Measurements from ENCODE around the gene CEBPZOS.
A peak's percentile ranks its signal among the peaks of the same experiment; 100 is the strongest.

The CEBPZOS gene

DNA sequence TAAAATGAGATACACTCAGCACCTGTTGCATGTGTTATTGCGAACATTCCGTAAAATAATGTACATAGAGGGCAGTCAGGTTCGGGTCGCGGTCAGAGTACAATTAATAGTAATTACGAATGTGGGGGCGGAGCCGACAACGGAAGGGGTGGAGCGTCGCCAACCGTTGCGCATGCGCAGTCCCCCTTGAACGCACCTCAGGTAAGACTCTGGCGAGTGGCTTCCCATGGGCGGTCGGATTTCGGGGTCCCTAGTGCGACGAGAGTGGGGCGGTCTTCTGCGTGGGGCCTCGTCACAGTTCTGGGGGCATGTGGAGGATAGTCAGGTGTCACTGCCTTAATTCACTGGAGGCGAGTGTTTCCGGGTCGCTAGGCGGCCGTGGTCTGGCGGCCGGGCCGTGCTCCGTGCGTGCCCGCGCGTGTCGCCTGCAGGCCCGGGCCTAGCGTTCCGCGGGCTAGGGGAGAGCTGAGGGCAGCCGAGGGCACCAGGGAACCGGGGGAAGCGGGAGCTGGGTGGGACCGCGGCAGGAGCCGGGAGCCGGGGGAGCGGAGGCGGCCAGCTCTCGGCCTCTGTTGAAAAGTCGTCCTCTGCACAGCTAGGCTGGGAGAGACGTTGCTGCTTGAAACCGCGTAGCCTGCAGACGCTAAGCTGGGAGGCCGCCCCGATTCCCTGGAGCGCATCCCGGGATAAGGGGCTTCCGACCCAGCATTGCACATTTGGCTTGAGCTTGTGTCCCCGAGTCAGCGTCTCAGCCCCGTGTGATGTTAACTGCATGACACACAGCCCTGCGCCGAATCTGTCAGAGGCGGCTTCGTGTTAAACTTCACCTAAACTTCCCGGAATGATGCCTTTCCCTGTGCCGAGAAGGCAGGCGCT is at the start of gene CEBPZOS:
Gene CEBPZOS (plus strand): TSS at position 177 of the 876 bp plus-strand sequence. CDS start 3,209 bp downstream, outside the sequence.
- FAIRE-seq: peak; percentile 89

DNA sequence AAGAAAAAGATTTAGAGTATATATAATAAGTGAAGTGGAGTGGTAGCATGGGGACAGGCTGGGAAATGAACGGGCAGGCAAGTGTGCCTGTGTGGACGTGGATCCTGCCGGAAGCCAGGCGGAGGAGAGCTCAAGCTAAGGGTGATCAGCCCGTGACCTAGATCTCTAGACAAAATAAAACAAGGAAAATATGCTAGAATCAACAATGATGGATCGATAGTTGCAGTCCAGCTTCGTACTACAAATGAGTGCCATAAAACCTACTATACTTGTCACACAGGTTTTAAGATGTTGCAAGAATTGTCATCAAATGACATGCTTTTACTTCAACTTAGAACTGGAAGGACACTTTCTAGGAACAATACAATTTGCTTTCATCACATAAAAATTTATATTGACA is 48.0 kb upstream of the CEBPZOS start:
- no peak for DNase-seq (ENCODE audit: insufficient read length, low spot score)
- no peak for FAIRE-seq

More for the DNA sequence above, at the start of gene CEBPZOS:
- DNase-seq (ENCODE audit: insufficient read length, low spot score): peak; percentile 72

DNA sequence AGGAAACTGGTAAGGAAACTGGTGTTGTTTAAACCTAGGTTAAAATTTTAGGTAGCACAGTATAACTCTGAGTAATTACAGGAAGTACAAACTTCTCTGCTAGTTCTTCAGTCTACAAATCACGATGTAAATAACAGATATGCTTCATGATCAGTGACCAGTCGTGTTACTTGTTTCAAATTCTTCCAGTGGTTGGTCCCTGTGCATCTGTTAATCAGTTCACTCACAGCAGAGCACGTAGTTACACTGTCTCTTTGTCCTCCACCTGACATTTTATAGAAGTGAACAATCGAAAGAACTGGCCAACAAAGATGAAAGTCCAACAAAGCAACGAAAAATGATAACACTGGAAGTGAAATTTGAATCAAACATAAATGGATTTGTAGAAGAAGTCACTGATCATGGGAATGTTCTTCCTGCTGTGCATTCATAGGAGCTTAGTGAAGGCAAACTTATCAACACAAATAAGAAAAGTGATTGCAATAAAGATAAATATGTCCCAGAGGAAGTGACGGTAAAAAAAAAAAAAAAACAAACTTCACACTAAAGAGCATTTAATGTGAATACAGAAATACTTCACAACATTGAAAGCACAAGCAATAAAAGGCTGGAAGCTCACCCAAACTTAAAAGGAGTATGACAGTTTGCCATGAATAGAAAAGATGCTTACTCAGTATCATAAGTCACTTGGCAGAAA is 46.5 kb upstream of the CEBPZOS start:
- peak; percentile 74 for FAIRE-seq

DNA sequence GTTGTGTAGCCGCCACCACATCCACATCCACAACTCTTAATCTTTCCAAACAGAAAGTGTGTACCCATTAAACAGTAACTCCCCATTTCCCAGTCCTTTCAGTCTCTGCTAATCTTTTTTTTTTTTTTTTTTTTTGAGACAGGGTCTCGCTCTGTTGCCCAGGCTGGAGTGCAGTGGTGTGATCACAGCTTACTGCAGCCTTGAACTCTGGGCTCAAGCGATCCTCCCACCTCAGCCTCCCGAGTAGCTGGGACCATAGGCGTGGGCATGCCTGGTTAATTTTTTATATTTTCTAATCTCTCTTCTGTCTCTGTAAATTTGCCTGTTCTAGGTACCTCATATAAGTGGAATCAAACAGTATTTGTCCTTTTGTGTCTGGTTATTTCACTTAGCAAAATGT is 43.1 kb upstream of the CEBPZOS start:
- no peak for DNase-seq (ENCODE audit: insufficient read length, low spot score)
- no peak for FAIRE-seq

More for the DNA sequence above, 46.5 kb upstream of the CEBPZOS start:
- no peak for DNase-seq (ENCODE audit: insufficient read length, low spot score)

DNA sequence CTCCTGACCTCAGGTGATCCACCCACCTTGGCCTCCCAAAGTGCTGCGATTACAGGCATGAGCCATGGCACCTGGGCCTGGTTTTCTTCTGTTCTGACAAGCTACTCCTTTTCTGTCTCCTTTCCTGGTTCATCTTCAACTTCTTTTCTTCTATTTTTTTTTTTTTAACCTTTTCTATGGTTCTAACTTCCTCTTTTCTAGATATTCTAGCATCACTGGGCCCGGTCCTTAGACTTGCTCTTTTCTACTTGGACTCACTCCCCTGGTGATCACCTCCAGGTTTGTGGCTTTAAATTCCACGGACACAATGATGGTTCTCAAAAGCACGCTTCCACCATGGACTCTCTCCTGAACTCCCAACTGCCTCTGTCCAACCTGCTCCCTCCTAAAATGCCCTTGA is 41.5 kb upstream of the CEBPZOS start:
- FAIRE-seq (no peak), DNase-seq (ENCODE audit: insufficient read length, low spot score) (no peak)

DNA sequence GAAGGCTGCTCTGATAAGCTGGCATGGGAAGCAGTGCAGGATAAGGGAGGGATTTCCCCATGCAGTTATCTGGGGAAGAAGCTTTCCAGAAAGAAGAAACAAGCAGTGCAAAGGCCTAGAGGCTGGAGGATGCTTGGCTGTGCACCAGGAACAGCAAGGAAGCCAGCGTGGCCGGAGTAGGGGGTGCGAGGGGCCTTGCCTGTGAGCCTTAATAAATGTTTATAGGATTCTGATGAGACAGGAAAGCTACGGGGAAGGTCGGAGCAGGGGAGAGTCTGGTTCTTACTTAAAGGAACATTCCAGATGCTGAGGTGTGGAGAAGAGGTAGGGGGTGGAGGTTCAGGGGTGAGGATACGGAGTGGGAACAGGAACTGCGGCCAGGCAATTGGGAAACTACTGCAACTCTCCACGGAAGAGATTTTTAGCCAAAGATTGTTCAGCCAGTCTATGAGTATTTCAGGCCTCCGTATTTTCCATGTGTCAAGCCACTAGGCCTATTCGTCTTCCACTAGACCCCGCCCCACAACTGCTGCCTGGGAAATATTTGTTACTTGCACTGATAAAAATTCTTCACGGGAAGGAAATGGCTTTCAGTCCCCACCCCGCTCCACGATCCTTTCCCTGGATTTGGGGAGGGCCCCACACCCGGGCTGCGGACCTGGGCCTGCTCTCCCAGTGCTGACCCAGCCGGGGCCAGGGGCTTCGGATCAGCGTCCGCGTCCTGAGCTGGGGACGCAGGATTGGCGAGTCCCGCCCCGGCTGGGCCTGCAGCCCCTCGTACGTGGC is 40.0 kb upstream of the CEBPZOS start:
- DNase-seq (ENCODE audit: insufficient read length, low spot score) (peak; percentile 14), FAIRE-seq (peak; percentile 23)

DNA sequence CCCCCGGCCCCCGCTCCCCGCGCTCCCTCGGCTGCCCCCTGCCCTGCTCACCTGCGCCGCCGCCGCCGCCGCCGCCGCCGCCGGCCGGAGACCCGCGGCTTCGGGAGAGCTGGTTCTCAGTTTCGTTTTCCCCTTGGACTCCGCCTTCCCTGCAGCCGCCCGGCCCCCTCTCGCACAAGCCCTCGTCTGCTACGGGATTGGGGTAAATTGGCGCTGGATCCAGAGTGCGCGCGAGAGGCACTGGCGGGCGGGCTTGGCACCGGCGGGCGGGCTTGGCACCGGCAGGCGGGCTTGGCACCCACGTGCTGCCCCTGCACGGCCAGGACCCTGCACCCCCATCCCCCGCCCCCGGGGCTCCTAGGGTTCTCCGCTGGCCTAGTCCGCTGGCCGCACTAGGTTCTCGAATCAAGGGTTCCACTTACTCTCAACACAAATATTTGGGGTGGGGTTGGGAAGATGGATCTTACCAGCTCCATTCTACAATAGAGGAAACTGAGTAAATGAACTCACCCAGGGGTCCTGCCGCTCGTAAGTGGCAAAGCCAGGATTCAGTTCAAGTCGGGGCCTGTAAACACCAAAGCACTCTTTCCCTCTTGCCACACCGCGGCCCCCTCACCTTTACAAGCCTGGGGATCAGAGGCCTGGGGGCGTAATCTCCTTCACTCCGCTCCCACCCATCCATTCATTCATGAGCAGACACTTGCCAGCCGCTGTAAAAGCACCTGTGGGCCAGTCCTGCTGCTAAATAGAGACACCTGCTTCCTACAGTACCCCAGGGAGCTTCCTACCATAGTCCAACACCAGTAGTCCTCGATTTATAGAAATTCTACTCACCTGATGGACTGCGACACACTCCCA is 39.2 kb upstream of the CEBPZOS start, which contains the start of gene EIF2AK2:
Gene EIF2AK2 (minus strand): TSS at position 124 of the 858 bp plus-strand sequence. CDS start 9,174 bp downstream, outside the sequence.
- peak; percentile 89 for DNase-seq (ENCODE audit: insufficient read length, low spot score)
- peak; percentile 73 for FAIRE-seq

DNA sequence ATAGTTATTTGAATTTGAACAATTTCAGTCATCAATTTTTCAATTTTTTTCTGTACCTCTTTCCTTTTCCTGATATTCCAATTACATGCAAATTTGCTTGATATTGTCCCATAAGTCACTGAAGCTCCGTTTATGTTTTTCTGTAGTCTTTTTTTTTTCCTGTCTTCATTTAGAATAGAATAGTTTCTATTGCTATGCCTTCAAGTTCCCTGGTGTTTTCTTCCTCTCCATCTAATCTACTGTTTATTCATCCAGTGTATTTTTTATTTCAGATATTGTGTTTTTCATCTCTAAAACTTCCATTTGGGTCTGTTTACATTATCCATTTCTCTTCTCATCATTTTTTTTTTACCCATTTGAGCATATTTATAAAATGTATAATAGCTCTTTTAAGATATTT is 31.5 kb upstream of the CEBPZOS start:
- FAIRE-seq (no peak), DNase-seq (ENCODE audit: insufficient read length, low spot score) (no peak)

DNA sequence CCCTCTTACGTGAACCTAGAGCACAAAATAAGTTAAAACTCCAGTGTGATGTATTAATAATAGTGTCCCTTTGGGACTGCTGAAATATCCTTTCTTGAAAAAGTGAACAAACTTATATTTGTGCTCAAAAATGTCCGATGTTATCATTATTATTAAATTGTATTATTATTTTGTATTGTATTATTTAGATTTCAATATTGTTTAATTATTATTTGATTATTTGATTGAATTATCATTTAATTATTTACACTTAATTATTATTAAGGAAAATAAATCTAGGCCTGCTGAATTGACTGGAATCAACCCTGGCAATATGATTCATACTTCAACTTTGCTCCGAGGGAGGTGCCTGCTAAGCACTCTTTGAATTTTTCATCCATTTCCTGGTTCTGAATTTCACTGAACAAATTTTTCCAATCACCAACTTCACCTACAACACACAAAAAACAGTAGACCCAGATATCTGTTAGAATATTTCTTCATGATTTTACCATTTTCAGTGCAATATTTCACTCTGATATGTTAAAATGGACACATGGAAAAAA is 28.6 kb upstream of the CEBPZOS start:
- no peak for FAIRE-seq
- DNase-seq (ENCODE audit: insufficient read length, low spot score): no peak

DNA sequence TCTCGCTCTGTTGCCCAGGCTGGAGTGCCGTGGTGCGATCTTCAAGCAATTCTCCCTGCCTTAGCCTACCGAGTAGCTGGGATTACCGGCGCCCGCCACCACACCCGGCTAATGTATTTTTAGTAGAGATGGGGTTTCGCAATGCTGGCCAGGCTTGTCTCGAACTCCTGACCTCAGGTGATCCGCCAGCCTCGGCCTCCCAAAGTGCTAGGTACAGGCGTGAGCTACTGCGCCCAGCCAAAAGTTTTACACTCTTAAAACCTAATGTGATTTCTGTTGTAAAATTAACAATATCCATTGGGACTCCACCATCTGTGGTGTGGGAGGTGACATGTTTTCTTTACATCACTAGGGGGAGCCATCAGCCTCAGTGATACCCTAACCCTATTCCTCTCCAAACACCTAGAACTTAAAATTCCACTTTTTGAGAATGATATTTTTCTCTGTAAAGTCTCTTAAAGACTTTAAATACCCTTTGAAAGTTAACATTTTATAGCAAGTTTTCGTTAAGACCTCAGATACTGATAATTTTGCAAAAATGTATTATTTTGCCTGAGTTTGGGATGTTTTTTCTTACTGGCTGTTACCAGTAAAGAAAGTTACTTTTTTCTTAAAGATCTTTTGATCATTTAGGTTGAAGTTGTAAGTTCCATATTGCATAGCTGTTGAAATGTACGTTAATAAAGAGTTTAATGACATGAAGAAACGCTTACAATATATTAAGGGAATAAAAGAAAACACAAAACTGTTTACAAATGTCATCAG is 27.9 kb upstream of the CEBPZOS start:
- FAIRE-seq: peak; percentile 66
- DNase-seq (ENCODE audit: insufficient read length, low spot score): peak; percentile 57

DNA sequence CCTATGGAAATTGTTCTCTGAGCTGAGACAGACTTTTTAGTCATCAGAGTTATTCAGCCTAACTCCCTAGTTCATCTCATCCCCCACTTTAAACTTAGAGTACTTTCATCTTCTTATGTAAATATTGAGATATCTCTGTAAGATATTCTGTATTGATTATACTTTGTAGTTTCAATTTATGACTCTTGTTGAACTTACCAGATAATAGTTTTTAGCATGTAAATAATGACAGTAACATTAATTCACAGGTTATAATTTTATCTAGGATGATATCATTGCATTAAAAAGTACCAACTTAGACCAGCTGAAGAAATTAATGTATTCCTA is 24.7 kb upstream of the CEBPZOS start:
- no peak for DNase-seq (ENCODE audit: insufficient read length, low spot score)
- no peak for FAIRE-seq

DNA sequence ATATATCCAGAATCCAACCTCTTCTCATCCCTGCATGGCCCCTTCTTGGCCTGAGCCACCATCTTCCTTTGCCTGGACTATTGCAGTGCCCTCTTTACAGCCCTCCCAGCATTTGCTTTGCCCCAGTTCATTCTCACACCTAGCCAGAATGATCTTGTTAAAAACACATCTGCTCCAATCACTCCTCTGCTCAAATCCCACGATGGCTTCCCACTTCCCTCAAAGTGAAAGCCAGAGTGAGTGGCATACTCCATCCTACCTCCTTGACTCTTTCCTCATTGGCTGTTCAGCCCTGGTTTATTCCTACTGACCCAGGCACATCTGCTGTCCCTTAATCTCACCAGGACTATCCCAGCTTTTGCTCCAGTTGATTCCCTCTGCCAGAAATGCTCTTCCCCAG is 22.6 kb upstream of the CEBPZOS start:
- DNase-seq (ENCODE audit: insufficient read length, low spot score) (no peak), FAIRE-seq (no peak)

DNA sequence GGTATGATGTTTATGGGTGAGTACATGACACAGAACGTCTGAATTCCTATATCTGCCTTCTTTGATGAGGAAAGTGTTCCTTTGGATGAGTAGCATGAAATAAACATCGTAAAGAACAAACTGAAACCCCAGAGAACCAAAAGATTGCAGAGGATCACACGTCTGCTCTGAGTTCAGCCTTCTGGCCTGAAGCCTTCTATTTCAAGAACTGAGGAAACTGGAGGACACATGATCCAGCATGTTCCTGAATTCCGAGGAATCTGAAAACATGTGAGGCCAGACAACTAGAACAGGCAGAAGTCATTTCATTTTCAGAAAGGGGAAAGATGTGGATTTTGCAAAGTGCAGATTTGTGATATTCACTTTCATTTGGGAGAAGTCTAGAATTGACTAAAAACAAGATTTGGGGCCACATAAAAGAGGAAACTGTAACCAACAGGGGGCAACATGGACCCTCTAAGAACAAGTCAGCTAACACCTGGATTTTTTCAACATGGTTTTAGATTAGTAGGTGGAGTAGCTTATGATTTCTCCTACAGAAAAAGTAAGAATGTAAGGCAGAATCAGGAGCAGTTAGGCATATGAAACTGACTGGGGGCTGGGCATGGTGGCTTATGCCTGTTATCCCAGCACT is 16.2 kb upstream of the CEBPZOS start:
- FAIRE-seq (no peak), DNase-seq (ENCODE audit: insufficient read length, low spot score) (no peak)

DNA sequence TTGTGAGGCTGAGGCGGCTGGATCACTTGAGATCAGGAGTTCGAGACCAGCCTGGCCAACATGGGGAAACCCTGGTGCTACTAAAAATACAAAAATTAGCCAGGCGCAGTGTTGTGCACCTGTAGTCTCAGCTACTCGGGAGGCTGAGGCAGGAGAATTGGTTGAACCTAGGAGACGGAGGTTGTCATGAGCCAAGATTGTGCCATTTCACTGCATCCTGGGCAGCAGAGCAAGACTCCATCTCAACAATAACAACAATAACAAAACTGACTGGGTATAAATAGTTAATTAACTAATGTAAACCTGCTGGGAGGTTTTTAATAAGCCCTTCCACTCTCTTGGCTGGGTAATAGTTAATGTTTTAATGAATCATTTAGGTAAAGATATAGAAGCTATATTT is 15.7 kb upstream of the CEBPZOS start:
- DNase-seq (ENCODE audit: insufficient read length, low spot score): no peak
- FAIRE-seq: no peak

DNA sequence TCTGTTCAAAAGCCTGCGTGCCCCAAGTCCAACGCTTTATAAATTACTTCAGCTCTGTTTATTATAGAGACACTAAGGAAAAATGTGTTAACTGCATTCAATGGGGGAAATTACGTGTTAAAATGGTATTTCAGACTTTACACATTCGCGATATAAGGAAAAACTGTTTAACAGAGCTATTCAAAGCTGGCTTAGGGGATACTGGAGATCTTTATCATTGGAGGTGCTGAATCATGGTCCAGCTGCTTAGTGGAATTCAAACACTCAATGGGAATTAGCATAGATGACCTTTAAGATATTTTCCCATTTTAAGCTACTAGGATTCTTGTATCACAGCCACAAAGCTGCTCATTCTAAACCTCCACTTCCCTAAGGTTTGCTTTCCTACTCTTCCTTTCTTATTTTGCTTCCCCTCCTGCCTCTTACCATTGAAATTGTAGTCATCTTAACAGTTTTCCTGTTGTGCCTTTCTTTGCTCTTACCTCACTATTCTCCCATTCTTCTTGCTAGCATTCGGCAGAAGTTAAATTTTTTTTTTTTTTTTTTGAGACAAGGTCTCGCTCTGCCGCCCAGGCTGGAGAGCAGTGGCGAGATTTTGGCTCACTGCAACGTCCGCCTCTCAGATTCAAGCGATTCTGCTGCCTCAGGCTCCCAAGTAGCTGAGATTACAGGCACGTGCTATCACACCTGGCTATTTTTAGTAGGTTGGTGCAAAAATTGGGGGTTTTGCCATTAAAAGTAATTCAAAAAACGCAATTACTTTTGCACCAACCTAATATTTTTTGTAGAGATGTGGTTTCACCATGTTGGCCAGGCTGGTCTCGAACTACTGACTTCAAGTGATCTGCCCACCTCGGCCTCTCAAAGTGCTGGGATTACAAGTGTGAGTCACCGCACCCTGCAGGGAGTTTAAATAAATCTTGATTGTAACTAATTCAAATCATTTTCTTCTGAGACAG is 14.3 kb upstream of the CEBPZOS start:
- no peak for DNase-seq (ENCODE audit: insufficient read length, low spot score)
- no peak for FAIRE-seq

DNA sequence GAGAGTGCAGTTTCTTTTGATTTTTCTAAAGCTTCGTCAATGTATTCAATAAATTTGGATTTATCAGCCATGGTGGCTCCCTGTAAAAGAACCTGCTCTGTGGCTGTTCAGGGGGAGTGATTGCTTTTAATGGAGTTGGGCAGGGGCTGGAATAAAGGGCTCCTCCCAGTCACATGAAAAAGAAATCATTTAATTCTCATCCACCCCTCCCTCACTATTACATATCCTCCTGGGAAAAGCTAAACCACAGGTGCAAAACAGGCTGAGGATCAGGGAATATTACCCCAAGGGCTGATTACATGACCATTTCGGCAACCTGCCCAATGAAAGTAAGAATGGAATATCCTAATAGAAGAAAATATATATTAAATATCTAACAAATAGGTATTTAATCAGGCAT is 7.7 kb upstream of the CEBPZOS start, which contains the start of gene SULT6B1:
Gene SULT6B1 (minus strand): TSS at position 101 of the 400 bp plus-strand sequence. CDS start 30 bp downstream, at position 71.
- DNase-seq (ENCODE audit: insufficient read length, low spot score) (no peak), FAIRE-seq (no peak)

DNA sequence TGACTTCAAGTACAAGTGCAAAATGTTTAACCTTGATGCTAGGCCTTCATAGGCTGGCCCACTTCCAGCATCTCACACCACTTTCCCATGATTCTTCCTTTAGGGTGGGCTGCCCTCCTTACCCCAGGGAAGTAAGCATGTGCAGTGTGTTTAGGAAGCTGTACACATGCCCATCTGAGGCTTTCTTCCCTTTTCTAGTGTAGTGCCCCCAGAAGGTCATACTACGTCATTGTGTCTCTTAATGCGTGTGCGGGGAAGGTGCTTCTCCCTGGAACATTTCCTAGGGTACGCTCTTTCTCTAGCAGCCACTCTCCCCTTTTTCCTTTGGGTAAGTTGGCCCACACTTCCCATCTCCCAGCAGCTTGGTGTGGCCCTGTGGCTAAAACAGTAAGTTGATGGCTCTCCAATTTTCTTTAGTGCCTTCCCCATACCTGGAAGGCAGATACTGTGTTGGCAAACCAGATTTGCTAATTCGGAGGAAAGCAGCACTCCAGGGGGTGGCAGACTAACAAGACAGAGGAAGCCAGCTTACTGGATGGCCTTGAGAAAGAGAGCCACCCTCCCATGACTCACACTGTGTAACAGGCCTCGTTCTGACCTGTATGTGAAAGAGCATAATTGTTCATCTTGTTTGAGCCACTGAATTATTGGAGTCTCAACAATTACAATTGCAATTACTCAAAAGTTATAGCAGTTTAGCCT is 6.7 kb upstream of the CEBPZOS start:
- FAIRE-seq (no peak), DNase-seq (ENCODE audit: insufficient read length, low spot score) (no peak)

Data from GM19239 (cell line).